GM18508 (cell line): Measurements from ENCODE around the gene BTK.

ENCODE experiments used
- ATAC-seq: cut with Tn5 transposase; IDR thresholded peaks from one replicate; pipeline ENCODE4 v1.9.1; 2021; ENCODE audit warnings: moderate number of reproducible peaks; ENCODE audit not compliant: insufficient read depth, unreplicated experiment

BTK gene

DNA sequence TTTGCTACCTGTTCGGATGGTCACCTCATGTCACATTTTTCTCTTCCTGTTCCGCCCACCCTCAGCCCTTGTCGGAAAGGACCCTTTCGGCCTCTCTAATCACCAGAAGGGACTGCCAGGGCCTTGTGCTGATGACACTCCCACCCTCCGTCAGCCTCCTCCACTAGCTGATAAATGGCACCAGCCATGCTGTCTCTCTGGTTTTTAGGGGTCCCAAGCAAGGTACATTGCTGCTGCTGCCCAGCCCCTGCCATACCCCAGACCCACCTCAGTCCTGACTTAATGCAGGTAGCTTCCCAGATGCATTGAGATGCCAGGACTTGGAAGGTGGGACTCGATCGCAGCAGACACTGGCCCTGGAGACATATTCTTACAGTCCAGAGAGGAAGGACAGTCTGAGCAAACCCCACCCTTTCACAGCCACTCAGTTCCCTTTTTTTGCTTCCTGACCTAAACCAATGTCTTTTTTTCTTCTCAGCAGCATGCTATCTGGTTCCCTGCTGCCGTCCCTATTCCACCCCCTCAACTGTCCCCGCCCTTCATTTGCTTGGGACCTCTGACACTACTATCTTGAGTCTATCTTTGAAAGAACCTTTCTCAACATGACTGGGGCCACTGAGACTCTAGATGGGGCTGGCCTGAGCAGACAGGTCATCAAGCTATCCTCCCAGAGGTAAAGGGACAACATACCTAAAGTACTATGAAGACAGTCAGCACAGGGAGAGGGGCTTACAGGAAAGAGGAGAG lies at the start of gene BTK:
Gene BTK (minus strand): TSS at position 397 of the 747 bp plus-strand sequence. CDS start 10,907 bp downstream, outside the sequence.
- peak; percentile 55 for ATAC-seq

GRCh38 chrX:101430457-101431078 lies 44.6 kb upstream of the BTK start:
- ATAC-seq, result peak; percentile 96

- no peak for ATAC-seq
These were observed 43.9 kb upstream of the BTK start for GRCh38 chrX:101429934-101430333.

- no peak for ATAC-seq
These were observed 42.0 kb upstream of the BTK start for GRCh38 chrX:101427954-101428353.

- no peak for ATAC-seq
These were observed 33.5 kb upstream of the BTK start for GRCh38 chrX:101419489-101419888.

DNA sequence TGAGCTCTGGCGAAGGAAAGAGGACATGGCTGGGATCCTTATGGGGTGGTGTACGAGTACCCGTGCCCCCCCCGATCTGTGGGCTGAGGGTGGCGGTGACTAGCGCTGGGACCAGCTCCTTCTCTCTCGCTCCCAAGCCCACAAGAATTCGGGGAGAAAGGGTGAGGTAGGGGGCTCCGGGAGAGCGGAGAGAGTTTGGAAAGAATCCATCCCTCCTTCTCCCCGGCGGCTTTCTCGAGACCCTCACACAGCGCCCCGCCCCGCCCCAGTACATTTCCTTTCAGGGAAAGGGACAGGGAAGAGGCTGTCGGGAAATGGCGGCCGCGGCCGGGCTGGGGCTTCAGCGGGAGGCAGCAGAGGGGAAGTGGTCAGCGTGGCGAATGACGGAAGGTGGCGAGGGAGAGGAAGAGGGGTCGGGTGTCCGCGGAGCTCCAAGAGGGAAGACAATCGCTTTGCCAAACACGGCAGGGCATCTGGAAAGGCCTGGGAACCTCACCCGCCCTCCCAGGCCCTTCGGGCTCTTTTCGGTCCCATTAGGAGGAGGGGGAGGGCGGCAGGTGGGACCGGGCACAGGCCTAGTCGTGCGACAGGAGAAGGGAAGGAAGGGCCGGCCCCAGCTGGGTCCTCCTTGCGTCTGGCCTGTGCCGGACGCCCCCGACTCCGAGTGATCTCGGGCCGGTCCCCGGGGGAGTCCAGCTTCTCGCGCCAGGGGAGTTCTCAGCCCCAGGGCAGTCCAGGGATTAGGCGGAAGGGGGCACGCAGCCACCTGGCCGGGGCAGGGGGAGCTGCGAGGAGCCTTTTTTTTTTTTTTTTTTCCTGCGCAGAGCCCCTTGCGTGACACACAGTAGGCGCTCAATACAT lies 32.2 kb upstream of the BTK start:
- ATAC-seq, result no peak

DNA sequence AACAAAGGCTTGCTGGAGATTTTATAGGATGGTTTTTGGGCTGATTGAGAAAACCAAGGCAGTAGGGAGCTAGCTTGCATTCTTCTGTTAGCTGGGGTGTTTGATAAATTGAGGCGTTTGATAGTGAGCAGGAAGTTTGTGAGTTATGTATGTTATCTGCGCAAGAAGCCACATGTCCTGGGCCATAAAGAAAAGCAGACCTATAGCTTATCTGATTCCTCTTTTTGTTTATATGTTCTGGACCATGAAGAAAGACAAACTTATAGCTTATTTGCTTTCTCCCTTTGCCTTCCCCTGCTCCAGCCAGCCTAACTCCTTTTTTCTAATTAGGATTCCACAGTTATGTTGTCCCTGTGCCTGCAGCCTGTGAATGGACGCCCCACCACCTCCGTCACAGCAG lies 31.2 kb upstream of the BTK start:
- no peak for ATAC-seq

GRCh38 chrX:101416691-101417090 lies 30.7 kb upstream of the BTK start:
- no peak for ATAC-seq

DNA sequence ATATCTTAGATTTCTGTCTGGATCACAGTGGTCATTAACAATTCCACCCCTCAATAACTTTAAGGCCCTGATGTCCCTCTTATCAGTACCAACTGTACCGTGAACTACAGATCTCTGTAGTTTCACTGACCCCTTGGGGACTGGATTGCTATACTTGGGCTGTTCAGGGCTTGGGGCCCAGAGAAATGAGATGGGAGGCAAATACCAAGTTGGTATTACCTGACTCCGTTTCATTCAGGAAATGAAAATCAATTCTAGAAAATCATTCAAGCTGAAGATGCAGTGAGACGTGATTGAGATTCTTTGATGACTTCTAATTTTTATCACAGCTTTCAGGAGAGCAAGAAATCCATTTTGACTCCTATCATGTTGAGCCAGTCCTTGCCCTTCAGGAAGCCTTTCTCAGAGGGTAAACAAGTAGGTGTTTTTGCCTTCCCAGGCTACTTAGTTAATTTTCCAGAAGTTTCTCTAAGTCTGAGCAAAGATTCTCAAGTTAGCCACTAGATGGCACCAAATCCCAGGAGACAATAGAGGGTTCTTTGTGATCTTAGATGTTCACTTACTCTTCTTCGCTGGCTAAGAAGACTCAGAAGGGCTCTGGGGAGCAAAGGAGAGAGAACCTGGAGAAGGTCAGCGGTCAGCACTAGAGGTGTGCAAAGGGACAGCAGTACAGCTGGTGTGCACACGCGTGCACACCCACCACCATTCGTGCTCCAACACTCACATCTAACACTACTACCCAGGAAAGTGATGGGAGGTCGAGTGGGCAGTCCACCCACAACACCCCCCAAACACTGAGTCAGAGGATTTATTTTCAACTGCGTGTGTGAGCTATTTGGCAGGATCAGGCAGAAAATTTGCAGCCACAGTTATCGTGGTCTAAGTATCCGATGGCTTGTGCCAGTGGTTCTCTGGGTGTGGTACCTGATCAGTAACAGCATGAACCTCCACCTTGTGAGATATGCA lies 29.5 kb upstream of the BTK start:
- peak; percentile 43 for ATAC-seq

- ATAC-seq, result no peak
These were observed 26.0 kb upstream of the BTK start for GRCh38 chrX:101411984-101412383.

- no peak for ATAC-seq
These were observed 24.5 kb upstream of the BTK start for GRCh38 chrX:101410461-101410860.

GRCh38 chrX:101409043-101409442 lies 23.1 kb upstream of the BTK start:
- ATAC-seq, result no peak

DNA sequence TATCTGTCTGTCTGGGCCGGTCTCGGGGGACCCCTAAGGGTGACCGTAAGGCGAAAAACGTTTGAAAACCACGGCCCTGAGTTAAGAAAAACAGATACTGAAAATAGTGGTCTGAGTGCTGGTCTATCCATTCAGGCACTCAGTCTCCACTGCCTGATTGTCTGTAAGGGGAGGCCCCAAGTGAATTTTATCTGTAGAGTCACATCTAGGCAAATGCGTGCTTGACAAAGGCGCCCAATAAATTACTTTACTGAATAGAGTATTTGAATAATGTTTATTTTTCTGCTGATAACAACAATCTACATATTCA lies 22.5 kb upstream of the BTK start:
- ATAC-seq, result no peak

DNA sequence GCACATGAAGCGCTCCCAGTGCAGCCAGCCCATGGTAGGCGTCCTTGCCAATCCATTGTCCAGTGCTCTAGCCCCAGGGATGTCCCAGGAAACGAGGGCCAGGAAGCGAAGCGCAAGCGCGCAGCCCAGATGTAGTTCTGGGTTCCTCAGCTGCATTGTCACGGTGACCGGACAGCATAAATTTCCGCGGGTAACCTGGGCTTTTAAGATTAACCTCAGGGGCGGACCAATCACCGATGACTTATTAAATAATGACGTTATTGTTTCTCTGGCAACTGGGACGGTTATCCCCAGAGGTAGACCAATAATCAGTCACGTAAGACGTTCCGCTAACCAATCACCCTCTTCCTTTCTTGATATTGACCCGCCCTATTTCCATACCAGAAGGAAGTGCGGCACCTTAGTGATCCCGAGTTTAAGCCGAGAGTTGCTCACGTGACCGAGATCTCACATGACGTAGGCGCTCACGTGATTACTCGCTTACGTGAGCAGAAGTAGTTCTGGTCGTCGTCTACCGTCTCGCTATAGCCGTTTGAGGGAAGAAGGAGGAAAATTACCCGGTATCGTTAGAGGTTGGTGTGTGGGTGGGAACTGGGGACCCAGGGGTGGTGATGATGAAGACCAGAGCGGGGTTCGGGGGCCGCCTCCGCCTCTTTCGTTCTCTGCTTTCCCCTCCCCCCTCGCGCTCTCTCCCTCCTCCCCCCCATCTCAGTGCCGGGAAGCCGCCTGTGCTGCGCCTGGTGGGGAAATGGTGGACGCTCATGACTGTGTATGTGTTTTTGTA lies 21.9 kb upstream of the BTK start, which contains the start of the genes GLA and HNRNPH2:
Gene GLA (minus strand): TSS at position 178 of the 784 bp plus-strand sequence. CDS start 22 bp downstream, at position 156.
Gene HNRNPH2 (plus strand): TSS at position 475 of the 784 bp plus-strand sequence. CDS start 3,767 bp downstream, outside the sequence.
- peak; percentile 92 for ATAC-seq

DNA sequence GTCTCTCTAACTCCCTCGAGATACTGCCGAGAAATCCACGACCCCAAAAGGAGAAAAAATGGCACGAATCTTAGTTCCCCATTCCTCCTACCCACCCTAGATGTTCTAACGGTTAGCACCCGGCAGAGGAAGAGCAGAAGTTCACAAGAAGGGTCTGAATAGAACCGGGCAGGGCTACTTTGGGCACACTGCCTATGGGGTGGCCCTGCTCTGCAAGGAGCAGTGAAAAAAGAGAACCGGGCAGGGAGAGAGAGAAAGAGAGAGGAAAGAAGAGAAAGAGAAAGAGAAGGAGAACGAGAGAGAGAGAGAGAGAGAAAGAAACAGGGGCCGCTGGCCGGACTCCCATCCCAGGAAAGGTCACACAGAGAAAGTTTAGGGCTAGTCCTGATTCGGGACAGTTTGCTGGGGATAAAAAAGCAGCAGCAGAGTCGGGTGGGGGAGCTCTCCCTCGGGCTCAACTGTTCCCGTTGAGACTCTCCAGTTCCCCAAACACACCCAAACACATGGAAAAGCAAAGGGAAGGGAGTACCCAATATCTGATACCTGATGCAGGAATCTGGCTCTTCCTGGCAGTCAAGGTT lies 21.3 kb upstream of the BTK start:
- ATAC-seq, result no peak

DNA sequence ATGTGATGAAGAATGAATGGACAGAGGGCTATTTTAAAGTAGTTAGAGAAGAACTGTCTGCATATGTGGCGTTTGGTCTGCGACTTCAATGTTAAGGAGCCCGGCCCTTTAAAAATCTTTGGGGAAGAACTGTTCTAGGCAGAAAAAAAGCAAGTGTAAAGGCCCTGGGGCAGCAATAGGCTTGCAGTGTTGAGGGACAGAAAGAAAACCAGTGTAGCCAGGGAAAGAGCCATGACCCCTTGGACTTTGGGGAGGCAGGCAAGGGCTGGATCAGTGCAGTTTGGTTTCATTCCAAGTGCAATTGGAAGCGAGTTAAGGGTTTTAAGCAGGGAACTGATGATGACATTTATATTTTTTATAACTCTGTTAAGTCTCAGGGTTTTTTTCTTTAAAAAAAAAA lies 13.8 kb upstream of the BTK start:
- ATAC-seq, result no peak

- no peak for ATAC-seq
These were observed 12.7 kb upstream of the BTK start for GRCh38 chrX:101398694-101399093.

GRCh38 chrX:101397779-101398178 lies 11.8 kb upstream of the BTK start:
- ATAC-seq, result no peak

DNA sequence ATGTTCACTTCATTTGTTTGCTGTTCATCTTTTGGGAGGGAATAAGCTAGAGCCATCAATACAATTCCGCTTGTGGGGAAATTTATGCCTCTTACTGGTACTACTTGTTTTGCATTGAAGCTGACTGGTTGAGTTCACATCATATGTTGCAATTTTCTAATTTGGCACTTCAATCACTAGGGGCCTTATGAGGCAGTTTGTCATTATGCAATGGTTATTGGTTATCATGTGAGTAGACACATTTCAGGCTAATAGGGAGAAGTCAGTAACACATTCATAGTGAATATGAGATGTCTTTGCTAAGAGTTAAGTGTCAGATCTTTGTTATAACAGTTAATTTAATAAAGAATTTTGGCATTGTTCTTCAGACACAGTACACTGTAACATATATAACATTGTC lies 9.8 kb upstream of the BTK start:
- ATAC-seq, result no peak
